Breast epithelium (tissue), 4 donors: ENCODE data around the gene TLE1. TPM values are rescaled to one million over a fixed set of nuclear protein-coding genes. Genes with fewer than 3 reads are reported as not detected.
A peak's percentile ranks its signal among the peaks of the same experiment; 100 is the strongest.

Experiments
- DNase-seq, 2 donors: peaks; one replicate each; pipeline ENCODE4 v3.0.0-alpha.2; 2019; ENCODE audit warnings: low spot score in 2 of 2
- H3K27ac ChIP-seq, 2 donors: fragments of 200-600 bp; sonication (generic) in 1 of 2; one replicate each; pipeline ENCODE4 v1.5.1; 2016 to 2019; ENCODE audit warnings: mild to moderate bottlenecking in 1 of 2
- H3K27me3 ChIP-seq, 2 donors: fragments of 200-600 bp; sonication (generic) in 1 of 2; one replicate each; pipeline versions ENCODE4 v1.5.1 to v1.6.0; 2017 to 2019; ENCODE audit warnings: control low read depth in 1 of 2, mild to moderate bottlenecking in 1 of 2
- H3K36me3 ChIP-seq: fragments of 200-600 bp; one replicate; pipeline ENCODE4 v1.5.1; 2019
- H3K4me1 ChIP-seq, 2 donors: fragments of 200-600 bp; sonication (generic); one replicate each; pipeline ENCODE4 v1.5.1; 2016 to 2019; ENCODE audit warnings: control low read depth in 1 of 2
- H3K4me3 ChIP-seq, 3 donors: fragments of 200-600 bp; sonication (generic); 1 replicate in 2 of 3; 2 replicates in 1 of 3; pipeline ENCODE4 v1.5.1; 2016 to 2019; ENCODE audit warnings: mild to moderate bottlenecking in 3 of 3, moderate library complexity in 2 of 3
- H3K9me3 ChIP-seq, 2 donors: fragments of 200-600 bp; sonication (generic) in 1 of 2; one replicate each; pipeline ENCODE4 v1.5.1; 2016 to 2019; ENCODE audit warnings: control low read depth in 1 of 2
- CTCF ChIP-seq, 3 donors: fragments of 450-650 bp; IDR thresholded peaks; one replicate each; pipeline ENCODE4 v1.5.1; 2016 to 2017; ENCODE audit warnings: antibody characterized with exemption in 3 of 3, mild to moderate bottlenecking in 3 of 3, moderate library complexity in 3 of 3
- POLR2A ChIP-seq: fragments of 450-650 bp; IDR thresholded peaks from one replicate; pipeline ENCODE4 v1.6.1; 2016; ENCODE audit warnings: antibody characterized with exemption, mild to moderate bottlenecking, moderate library complexity
- POLR2AphosphoS5 ChIP-seq, 3 donors: sonication (generic); formaldehyde crosslinking; IDR thresholded peaks; one replicate each; pipeline ENCODE4 v1.6.1; 2017; ENCODE audit warnings: antibody characterized with exemption in 3 of 3
- intact Hi-C: fragments of 100-400 bp; cut with DNase I; formaldehyde crosslinking; loops from one replicate; pipeline ENCODE4 v1.15.1; 2023; ENCODE audit warnings: low total_unique reads
- total RNA-seq, 3 donors: library from RNA; depleted of rRNA; stranded (reverse); fragments of >200 nt; gene quantifications; one replicate each; pipeline ENCODE4 v1.1.0, GENCODE V29; 2016

TLE1 gene
- total RNA-seq, 3 donors from 2014 or later = 41.1 to 52.1 (median 47.4) TPM

- intact Hi-C loops = no loop called here
- Histone ChIP-seq H3K4me3 (no peak overlapping the region), H3K27me3 (no peaks in the 10 kb centered on the region), H3K36me3 (no peaks in the 10 kb centered on the region), H3K9me3 (no peaks in the 10 kb centered on the region), H3K27ac (peak overlapping the region; percentile 90), H3K4me1 (peaks cover 3 to 11% of the 10 kb centered on the region in 2 donors)
- peak in 1 of 2 donors; percentile 74 for DNase-seq
- TF ChIP-seq CTCF (IDR thresholded peaks at IDR 0.05) (no peak), POLR2AphosphoS5 (IDR thresholded peaks at IDR 0.05) (peak in 2 of 3 donors; percentile 18 to 21), POLR2A (no peak)
Measured at GRCh38 chr9:81559709-81560108, 129.6 kb downstream of the TLE1 start.

GRCh38 chr9:81559197-81559596, 130.2 kb downstream of the TLE1 start:
- no peaks in the 10 kb centered on the region for H3K27me3 ChIP-seq
- intact Hi-C loops = no loop called here
- H3K36me3 ChIP-seq = no peaks in the 10 kb centered on the region
- peak overlapping the region; percentile 90 for H3K27ac ChIP-seq
- no peak for TF ChIP-seq POLR2AphosphoS5 (IDR thresholded peaks at IDR 0.05)
- TF ChIP-seq POLR2A = no peak
- no peak for TF ChIP-seq CTCF (IDR thresholded peaks at IDR 0.05)
- no peak for DNase-seq
- H3K4me1 ChIP-seq = peaks cover 3 to 11% of the 10 kb centered on the region in 2 donors
- no peak overlapping the region for H3K4me3 ChIP-seq
- no peaks in the 10 kb centered on the region for H3K9me3 ChIP-seq

GRCh38 chr9:81558091-81558830, 131.1 kb downstream of the TLE1 start:
- TF ChIP-seq CTCF (IDR thresholded peaks at IDR 0.05) (no peak), POLR2AphosphoS5 (IDR thresholded peaks at IDR 0.05) (peak in 2 of 3 donors; percentile 57 to 70)
- Histone ChIP-seq H3K36me3 (no peaks in the 10 kb centered on the region), H3K9me3 (no peaks in the 10 kb centered on the region), H3K27me3 (no peaks in the 10 kb centered on the region), H3K27ac (peak overlapping the region; percentile 90), H3K4me1 (peaks cover 3 to 10% of the 10 kb centered on the region in 2 donors), H3K4me3 (no peak overlapping the region)
- DNase-seq = no peak
- intact Hi-C loops = no loop called here

- TF ChIP-seq POLR2AphosphoS5 (IDR thresholded peaks at IDR 0.05) (no peak), POLR2A (no peak), CTCF (IDR thresholded peaks at IDR 0.05) (no peak)
- Histone ChIP-seq H3K27me3 (no peaks in the 10 kb centered on the region), H3K4me1 (peaks cover 3 to 7% of the 10 kb centered on the region in 2 donors), H3K4me3 (no peak overlapping the region), H3K36me3 (no peaks in the 10 kb centered on the region), H3K9me3 (no peaks in the 10 kb centered on the region), H3K27ac (peak overlapping the region; percentile 90)
- no peak for DNase-seq
- intact Hi-C loops = no loop called here
Measured at GRCh38 chr9:81557452-81558090, 131.8 kb downstream of the TLE1 start.

- no peak for TF ChIP-seq POLR2AphosphoS5 (IDR thresholded peaks at IDR 0.05)
- no peak for TF ChIP-seq CTCF (IDR thresholded peaks at IDR 0.05)
- TF ChIP-seq POLR2A = no peak
- Histone ChIP-seq H3K27me3 (no peaks in the 10 kb centered on the region), H3K4me3 (no peak overlapping the region), H3K4me1 (peaks cover 3 to 7% of the 10 kb centered on the region in 2 donors), H3K36me3 (no peaks in the 10 kb centered on the region), H3K27ac (no peak overlapping the region), H3K9me3 (no peaks in the 10 kb centered on the region)
- DNase-seq = no peak
- intact Hi-C loops = no loop called here
Measured at GRCh38 chr9:81556923-81557322, 132.4 kb downstream of the TLE1 start.
